ENCODE data around the gene RRP1. TPM values are rescaled to one million over a fixed set of nuclear protein-coding genes. Genes with fewer than 3 reads are reported as not detected.

Gene RRP1
- total RNA-seq, 1 donor from 2014 or later: 31.9 TPM

DNA sequence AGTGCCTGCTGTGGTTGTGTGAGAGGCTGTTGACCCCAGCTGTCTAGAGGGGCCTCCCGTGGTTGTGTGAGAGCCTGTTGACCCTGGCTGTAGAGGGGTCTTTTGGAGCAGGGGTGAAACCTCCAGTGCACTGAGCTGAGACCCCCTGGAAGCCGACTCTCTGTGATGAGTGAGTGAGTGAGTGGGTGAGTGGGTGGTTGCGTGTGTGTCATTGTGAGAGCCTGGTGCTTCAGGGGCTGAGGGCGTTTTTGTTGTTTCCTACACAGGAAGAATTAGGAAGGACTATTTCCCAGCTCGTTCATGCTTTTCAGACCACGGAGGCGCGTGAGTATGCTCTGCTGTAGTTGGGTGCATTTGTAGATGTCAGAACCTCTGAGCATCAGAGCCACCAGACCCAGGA, 3.0 kb downstream of the RRP1 start:
- Histone ChIP-seq H3K4me3 (ENCODE audit: low read depth, low read length) (no peak overlapping the region), H3K36me3 (ENCODE audit: control insufficient read depth, insufficient read depth, low read length) (peaks cover 5% of the 10 kb centered on the region)

DNA sequence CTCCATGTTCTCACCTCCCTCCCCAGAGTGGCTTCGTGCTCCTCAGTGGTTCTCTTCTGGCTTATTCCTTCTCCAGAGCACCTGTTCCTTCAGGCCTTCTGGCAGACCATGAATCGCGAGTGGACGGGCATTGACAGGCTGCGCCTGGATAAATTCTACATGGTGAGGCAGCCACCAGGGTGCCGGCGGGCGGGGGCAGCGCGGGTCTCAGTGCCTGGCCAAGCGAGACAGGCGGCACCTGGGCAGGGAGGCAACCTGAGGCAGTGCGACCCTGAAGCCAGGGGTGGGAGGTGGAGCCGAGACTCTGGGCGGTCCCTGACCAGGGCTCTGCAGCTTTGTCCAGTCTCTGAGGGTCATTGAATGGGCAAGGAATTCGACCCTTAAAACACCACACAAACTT, 3.9 kb downstream of the RRP1 start:
- DNase-seq (ENCODE audit: low read depth): no peak
- TF ChIP-seq, protein P1, sequence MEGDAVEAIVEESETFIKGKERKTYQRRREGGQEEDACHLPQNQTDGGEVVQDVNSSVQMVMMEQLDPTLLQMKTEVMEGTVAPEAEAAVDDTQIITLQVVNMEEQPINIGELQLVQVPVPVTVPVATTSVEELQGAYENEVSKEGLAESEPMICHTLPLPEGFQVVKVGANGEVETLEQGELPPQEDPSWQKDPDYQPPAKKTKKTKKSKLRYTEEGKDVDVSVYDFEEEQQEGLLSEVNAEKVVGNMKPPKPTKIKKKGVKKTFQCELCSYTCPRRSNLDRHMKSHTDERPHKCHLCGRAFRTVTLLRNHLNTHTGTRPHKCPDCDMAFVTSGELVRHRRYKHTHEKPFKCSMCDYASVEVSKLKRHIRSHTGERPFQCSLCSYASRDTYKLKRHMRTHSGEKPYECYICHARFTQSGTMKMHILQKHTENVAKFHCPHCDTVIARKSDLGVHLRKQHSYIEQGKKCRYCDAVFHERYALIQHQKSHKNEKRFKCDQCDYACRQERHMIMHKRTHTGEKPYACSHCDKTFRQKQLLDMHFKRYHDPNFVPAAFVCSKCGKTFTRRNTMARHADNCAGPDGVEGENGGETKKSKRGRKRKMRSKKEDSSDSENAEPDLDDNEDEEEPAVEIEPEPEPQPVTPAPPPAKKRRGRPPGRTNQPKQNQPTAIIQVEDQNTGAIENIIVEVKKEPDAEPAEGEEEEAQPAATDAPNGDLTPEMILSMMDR (IDR thresholded peaks at IDR 0.05; ENCODE audit: insufficient read depth, low read length, poor library complexity, severe bottlenecking): no peak
- Histone ChIP-seq H3K27me3 (ENCODE audit: control insufficient read depth, insufficient read depth, low read length) (no peaks in the 10 kb centered on the region), H3K4me3 (ENCODE audit: low read depth, low read length) (no peak overlapping the region), H3K36me3 (ENCODE audit: control insufficient read depth, insufficient read depth, low read length) (peaks cover 5% of the 10 kb centered on the region)

More for the DNA sequence above, 3.0 kb downstream of the RRP1 start:
- no peak for DNase-seq (ENCODE audit: low read depth)
- TF ChIP-seq, protein P1 (IDR thresholded peaks at IDR 0.05; ENCODE audit: insufficient read depth, low read length, poor library complexity, severe bottlenecking): no peak
- H3K27me3 ChIP-seq (ENCODE audit: control insufficient read depth, insufficient read depth, low read length): no peaks in the 10 kb centered on the region

DNA sequence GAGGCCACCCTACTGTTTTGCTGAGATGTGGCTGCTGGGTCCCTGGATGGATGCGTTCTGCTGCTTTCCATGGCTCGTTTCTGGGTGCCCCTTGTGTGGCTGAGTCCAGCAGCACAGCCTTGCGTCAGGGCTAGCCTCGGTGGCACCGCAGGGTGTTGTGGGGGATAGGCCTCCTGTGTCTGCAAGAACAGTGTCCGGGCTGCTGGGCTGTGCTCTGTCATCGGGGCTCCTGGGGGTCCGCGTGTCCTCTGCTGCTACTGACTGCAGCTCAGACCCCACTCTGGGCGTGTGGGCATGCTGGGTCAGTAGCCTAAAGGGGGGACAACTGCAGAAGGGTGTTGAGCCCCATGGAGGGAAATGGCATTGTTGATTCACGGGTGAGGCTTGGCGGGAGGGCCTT, 4.9 kb downstream of the RRP1 start:
- no peak overlapping the region for H3K4me3 ChIP-seq (ENCODE audit: low read depth, low read length)
- H3K36me3 ChIP-seq (ENCODE audit: control insufficient read depth, insufficient read depth, low read length): peaks cover 9% of the 10 kb centered on the region
- no peaks in the 10 kb centered on the region for H3K27me3 ChIP-seq (ENCODE audit: control insufficient read depth, insufficient read depth, low read length)
- DNase-seq (ENCODE audit: low read depth): no peak
- TF ChIP-seq, protein P1 (IDR thresholded peaks at IDR 0.05; ENCODE audit: insufficient read depth, low read length, poor library complexity, severe bottlenecking): no peak

DNA sequence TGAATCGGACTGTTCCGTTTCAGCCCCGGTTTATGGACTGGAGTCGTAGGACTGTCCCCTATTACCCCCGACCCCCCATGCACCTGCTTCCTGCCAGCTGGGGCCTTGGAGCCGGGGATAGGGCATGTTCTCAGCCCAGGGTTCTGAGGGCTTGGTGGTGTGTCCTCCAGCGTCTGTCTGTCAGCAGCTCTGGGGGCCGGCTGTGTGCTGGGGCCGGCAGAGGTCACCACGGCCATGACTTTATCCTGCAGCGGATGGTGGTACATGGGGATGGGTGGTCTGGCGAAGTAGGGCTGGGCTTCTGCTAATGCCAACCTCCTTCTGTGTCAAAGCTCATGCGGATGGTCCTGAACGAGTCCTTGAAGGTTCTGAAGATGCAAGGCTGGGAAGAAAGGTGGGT, 5.5 kb downstream of the RRP1 start:
- Histone ChIP-seq H3K36me3 (ENCODE audit: control insufficient read depth, insufficient read depth, low read length) (peaks cover 9% of the 10 kb centered on the region), H3K4me3 (ENCODE audit: low read depth, low read length) (no peak overlapping the region), H3K27me3 (ENCODE audit: control insufficient read depth, insufficient read depth, low read length) (no peaks in the 10 kb centered on the region)
- no peak for DNase-seq (ENCODE audit: low read depth)
- TF ChIP-seq, protein P1 (IDR thresholded peaks at IDR 0.05; ENCODE audit: insufficient read depth, low read length, poor library complexity, severe bottlenecking): no peak

DNA sequence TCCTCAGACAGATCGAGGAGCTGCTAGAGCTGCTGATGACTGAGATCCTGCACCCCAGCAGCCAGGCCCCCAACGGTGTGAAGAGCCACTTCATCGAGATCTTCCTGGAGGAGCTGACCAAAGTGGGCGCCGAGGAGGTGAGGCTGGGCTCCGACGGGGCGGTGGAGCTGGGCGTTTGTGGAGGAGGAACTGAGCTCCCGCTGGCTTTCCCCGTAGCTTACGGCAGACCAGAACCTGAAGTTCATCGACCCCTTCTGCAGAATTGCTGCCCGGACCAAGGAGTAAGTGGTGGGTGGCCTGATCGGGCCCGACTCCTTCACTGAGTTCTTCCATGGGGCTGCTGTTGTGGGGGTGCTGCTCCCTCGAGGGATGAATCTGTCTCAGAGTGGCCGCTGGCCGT, 8.0 kb downstream of the RRP1 start:
- Histone ChIP-seq H3K27me3 (ENCODE audit: control insufficient read depth, insufficient read depth, low read length) (no peaks in the 10 kb centered on the region), H3K36me3 (ENCODE audit: control insufficient read depth, insufficient read depth, low read length) (peaks cover 12% of the 10 kb centered on the region), H3K4me3 (ENCODE audit: low read depth, low read length) (no peak overlapping the region)
- TF ChIP-seq, protein P1 (IDR thresholded peaks at IDR 0.05; ENCODE audit: insufficient read depth, low read length, poor library complexity, severe bottlenecking): no peak
- DNase-seq (ENCODE audit: low read depth): no peak

DNA sequence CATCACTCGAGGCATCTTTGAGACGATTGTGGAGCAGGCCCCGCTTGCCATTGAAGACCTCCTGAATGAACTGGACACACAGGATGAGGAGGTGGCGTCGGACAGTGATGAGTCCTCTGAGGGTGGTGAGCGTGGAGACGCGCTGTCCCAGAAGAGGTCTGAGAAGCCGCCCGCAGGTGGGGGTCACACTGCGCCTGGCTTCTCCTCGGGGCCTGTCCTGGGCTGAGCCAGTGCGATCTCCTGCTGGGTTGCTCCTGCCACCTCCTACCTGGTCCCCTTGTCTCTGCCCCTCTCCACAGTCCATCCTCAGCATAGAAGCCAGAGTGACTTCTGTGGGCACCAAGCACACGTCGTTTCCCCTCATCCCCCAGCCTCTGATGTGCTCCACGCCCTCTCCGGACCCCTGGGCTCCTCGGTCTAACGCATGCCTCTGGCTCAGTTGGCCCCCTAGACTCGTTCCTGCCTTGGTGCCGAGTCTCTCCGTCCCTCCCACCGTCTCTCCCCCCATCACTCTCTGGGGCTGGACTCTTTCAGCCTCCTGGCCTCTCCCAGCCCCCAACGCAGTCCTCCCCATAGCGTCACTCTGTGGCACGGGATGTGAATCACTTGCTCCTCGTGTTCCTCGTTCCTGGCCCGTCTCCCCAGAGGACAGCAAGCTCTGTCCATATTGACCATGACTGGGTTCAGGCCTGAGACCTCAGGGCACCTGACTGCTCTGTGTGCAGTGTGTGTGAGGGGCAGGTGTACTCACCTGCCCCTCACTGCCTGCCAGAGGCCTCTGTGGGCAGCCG, 8.7 kb downstream of the RRP1 start:
- TF ChIP-seq, protein P1 (IDR thresholded peaks at IDR 0.05; ENCODE audit: insufficient read depth, low read length, poor library complexity, severe bottlenecking): no peak
- Histone ChIP-seq H3K4me3 (ENCODE audit: low read depth, low read length) (no peak overlapping the region), H3K27me3 (ENCODE audit: control insufficient read depth, insufficient read depth, low read length) (no peaks in the 10 kb centered on the region), H3K36me3 (ENCODE audit: control insufficient read depth, insufficient read depth, low read length) (peaks cover 12% of the 10 kb centered on the region)
- no peak for DNase-seq (ENCODE audit: low read depth)
